GM13976 (cell line): ENCODE results near the gene MICU2.

Experiments
- DNase-seq: peaks from one replicate; pipeline ENCODE4 v3.0.0; 2012; ENCODE audit warnings: low spot score
- CTCF ChIP-seq: IDR thresholded peaks from 2 replicates; pipeline ENCODE4 v1.5.1; 2012; ENCODE audit warnings: borderline replicate concordance, mild to moderate bottlenecking; ENCODE audit not compliant: insufficient read depth; ENCODE audit errors: extremely low read depth, missing control alignments, control extremely low read depth
- in situ Hi-C: fragments of 300-500 bp; cut with MboI; formaldehyde crosslinking; loops from one replicate; pipeline ENCODE4 v1.12.0; 2022; ENCODE audit warnings: low sequenced_read_pairs, mixed read lengths, inconsistent platforms; ENCODE audit not compliant: unreplicated experiment

MICU2 gene

DNA sequence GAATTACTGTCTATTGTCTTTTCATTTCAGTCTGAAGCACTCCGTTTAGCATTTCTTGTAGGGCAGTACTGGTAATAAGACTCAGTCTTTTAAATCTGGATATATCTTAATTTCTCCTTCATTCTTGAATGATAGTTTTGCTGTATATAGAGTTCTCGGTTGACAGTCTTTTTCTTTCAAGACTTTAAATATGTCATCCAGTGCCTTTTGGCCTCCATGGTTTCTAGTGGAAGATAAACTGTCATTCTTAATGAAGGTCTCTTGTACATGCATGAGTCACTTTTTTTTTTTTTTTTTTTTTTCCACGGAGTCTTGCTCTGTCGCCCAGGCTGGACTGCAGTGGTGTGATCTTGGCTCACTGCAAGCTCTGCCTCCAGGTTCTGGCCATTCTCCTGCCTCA, 117.6 kb downstream of the MICU2 start:
- no peak for DNase-seq
- in situ Hi-C loops: loop anchor here (10.0 kb wide), 1 partner anchor 382 kb away; no protein-coding TSS in a partner anchor
- TF ChIP-seq CTCF: no peak

DNA sequence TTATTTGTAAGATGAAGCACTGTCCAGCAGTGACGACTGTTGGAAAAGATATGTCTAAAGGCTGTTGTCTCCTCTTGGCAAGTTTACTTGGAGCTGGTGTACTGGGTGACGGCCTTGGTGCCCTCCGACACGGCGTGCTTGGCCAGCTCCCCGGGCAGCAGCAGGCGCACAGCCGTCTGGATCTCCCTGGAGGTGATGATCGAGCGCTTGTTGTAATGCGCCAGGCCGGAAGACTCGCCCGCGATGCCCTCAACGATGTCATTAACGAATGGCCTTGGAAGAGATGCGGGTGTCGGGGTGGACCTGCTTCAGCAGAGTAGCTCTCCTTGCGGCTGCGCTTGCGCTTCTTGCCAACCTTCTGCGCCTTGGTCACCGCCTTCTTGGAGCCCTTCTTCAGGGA, 120.2 kb downstream of the MICU2 start:
- no peak for DNase-seq
- TF ChIP-seq CTCF: no peak
- in situ Hi-C loops: loop anchor here (10.0 kb wide), 1 partner anchor 379 kb away; no protein-coding TSS in a partner anchor

GRCh38 chr13:21481359-21481758, 122.6 kb downstream of the MICU2 start:
- TF ChIP-seq CTCF: no peak
- in situ Hi-C loops: loop anchor here (10.0 kb wide), 1 partner anchor 377 kb away; no protein-coding TSS in a partner anchor
- DNase-seq: no peak

DNA sequence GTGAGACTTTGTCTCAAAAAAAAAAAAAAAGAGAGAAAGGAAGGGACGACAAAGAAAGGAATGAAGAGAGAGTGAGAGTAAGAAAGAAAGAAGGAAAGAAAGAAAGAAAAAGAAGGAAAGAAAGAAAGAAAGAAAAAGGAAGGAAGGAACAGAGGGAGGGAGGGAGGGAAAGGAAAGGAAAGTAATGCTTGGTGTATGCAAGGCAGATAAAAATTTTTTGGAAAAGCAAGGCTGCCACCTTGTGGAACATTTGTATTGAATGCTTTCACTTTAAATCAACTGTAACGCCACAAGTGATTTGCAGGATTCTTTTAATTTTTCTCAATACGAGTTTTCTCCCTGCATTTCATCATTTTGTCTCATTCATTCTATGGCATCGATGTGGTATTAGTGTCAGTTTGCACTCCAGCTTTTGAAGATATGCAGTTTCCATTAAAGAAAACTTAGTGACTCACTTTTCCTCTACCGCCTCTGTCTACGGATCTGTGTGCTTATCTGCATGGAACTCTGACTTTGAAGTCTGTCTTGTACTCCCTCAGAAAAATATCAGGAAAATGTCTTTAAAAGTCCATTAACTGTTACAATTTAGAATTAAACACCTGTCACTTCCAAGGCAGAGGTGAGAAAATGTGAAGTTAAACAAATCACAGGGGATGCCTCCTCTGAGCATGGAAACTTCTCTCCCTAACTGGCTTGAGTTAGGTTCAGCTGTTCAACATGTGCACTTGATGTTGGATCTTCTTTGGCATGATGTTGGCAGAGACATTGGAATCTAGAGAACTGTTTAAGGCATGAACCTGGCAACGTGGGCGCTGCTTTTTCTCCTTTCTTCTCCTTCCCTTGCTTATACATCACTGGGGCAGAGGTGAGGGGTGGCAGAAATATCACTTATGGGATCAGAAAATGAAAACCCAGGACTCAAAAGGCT, 124.8 kb downstream of the MICU2 start:
- in situ Hi-C loops: loop anchor here (10.0 kb wide), 2 partner anchors 184 to 534 kb away; no protein-coding TSS in a partner anchor
- DNase-seq: peak; percentile 66
- peak; percentile 36 for TF ChIP-seq CTCF

- peak; percentile 97 for TF ChIP-seq CTCF
- in situ Hi-C loops: loop anchor here (10.0 kb wide), 2 partner anchors 182 to 532 kb away; no protein-coding TSS in a partner anchor
- peak; percentile 82 for DNase-seq
Observed at GRCh38 chr13:21476893-21477472, 127.0 kb downstream of the MICU2 start.

GRCh38 chr13:21475115-21475514, 128.9 kb downstream of the MICU2 start:
- no peak for DNase-seq
- no peak for TF ChIP-seq CTCF
- in situ Hi-C loops: loop anchor here (10.0 kb wide), 2 partner anchors 180 to 530 kb away; no protein-coding TSS in a partner anchor
